OCI-M2 (cell line): ENCODE measurements around the gene SLC27A6.
"Not testable (repeated sequence)": the region's sequence is repeated elsewhere in the genome, so short reads cannot be mapped to it uniquely, and the experiment has no call there.

Source experiments
- DNase-seq: peaks from one replicate; lab custom pipeline; 2025; ENCODE audit not compliant: unreplicated experiment; lab: John Stamatoyannopoulos, UW

Gene SLC27A6, protein sequence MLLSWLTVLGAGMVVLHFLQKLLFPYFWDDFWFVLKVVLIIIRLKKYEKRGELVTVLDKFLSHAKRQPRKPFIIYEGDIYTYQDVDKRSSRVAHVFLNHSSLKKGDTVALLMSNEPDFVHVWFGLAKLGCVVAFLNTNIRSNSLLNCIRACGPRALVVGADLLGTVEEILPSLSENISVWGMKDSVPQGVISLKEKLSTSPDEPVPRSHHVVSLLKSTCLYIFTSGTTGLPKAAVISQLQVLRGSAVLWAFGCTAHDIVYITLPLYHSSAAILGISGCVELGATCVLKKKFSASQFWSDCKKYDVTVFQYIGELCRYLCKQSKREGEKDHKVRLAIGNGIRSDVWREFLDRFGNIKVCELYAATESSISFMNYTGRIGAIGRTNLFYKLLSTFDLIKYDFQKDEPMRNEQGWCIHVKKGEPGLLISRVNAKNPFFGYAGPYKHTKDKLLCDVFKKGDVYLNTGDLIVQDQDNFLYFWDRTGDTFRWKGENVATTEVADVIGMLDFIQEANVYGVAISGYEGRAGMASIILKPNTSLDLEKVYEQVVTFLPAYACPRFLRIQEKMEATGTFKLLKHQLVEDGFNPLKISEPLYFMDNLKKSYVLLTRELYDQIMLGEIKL

DNA sequence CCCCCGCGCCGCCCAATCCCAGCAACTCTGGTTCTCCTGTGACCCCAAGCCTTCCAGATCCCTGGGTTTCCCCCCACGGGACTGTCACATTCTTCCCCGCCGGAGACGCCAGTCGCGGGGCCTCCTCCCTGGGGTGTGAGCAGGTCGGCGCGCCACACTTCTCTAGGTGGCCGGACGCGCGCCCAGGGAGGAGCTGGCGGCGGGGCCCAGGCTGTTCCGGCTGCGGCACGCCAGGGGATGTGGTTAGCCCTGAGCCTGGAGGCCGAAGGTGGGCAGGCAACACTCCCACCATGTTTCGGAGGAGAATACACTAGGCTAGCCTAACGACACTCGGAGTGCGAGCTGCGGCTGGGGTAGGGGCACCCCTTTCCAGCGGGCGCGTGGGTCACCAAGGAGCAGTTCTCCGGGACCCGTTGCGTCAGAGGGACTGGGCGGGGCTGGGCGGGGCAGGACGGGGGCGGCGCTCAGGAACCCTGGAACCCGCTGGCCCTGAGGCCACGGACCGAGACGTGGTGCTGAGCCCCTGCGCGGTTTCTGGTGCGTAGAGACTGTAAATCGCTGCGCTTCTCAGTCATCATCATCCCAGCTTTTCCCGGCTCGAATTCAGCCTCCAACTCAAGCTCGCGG, at the start of gene SLC27A6:
SLC27A6 (plus strand) TSS at position 478 of the 627 bp plus-strand sequence. CDS start 650 bp downstream, outside the sequence.
- DNase-seq = no peak

DNA sequence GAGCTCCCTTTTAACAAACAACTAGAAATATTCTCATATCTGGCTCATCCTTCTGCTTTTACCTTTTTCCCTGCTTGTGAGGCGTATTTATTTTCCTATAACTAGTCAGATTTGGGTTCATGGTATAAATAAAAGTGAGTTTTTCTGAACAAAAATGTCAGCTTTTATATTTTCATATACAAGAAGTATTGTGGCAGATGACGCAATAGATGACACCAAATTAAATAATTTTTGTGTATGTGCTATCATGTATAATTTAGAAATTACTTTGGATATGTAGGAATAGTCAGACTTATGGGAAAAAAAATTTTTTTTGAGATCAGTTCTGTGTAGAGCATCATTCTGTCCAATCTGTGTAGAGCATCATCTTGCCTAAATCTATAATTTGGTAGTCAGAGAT, 45.7 kb upstream of the SLC27A6 start:
- no peak for DNase-seq

DNA sequence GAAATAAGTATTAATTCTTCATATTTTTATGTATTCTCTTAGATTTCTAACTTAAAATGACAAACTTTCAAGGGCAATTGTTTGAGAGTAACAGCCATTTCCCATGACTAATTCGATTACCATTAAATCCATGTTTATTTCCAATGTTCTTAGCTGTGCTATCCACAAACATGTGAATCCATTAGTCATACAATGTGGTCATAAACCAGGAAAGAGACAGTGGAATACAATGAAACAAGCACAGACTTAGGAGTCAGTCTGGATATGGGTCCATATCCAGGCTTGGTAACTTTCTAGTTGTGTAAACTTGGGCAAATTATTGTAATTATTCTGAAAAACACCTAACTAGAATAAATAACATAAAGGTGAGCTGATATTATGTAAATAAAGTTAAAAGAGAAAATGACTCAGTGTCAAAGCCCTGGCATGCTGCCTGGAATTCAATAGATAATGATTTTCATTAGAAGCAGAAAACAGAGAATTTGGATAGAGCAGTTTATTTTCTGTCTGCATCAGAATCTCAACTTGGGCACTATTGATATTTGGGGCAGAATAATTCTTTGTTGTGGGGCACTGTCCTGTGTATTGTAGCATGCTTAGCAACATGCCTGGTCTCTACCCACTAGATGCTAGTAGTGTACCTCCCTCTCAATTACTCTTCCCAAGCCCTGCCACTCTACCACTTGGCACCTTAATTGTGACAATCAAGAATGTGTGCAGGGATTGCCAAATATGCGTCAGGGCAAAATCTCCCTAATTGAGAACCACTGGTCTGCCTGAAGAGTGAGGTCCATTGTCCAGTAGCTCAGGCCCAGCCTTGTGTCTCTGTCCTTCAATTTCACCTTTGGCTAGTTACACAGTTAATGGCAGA, 44.7 kb upstream of the SLC27A6 start:
- DNase-seq = no peak

DNA sequence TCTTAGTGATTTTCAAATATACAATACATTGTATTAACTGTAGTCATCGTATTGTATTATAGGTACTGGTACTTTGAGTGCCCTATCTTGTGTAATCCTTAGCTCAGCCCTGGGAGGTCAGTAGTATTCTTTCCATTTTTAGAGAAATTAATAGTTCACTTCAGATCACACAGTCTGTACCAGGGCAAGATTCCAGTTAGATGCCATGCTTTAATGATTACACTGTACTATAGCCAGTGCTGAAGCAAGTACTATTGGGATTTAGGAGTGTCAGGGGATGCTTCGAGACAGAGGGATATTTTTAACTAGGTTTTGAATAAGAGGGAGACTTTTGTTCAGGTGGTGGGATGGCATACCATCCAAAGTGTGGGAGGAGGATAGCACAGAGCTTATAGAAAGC, 41.0 kb upstream of the SLC27A6 start:
- DNase-seq = no peak

DNA sequence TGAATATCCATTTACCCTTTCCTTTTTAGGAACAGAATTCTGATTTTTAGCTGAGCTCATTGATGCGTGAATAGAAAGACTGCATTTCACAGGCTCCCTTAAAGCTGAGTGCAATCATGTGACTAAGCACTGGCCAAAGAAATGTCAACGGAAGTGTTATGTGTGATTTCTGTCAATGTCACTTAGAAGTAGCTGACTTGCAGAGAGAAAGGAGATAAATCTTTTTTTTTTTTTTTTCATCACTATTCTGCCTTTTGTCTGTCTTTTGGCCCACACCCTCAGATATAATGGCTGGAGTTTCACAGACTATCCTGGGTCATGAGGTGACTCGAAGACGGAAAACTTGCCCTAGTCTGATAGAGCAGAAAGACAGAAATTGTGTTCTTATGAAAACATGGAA, 39.3 kb upstream of the SLC27A6 start:
- no peak for DNase-seq

DNA sequence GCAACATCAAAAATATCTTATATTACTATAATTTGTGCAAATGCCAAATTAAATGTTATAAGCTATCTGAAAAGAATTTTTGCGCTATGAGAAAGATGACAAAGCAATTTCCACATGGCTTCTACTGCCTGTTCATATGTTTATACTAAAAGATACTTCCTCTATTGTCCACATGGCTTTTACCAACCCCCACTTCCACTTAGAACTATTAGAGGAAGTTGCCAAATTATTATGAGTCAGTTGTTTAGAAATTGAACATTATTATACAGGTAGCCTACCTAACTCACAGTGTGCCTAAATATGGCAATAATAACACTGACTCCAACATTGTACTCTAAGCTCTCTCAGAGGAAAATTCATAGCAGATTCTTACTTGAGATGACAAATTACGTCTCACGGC, 37.6 kb upstream of the SLC27A6 start:
- peak; percentile 30 for DNase-seq

DNA sequence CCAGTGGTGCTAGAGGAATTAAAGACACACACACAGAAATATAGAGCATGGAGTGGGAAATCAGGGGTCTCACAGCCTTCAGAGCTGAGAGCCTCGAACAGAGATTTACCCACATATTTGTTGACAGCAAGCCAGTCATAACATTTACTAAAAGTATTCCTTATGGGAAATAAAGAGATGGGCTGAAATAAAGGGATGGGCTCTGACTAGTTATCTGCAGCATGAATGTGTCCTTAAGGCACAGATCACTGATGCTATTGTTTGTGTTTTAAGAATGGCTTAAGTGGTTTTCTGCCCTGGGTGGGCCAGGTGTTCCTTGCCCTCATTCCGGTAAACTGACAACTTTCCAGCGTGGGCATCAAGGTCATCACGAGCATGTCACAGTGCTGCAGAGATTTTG, 33.1 kb upstream of the SLC27A6 start:
- not testable (repeated sequence) for DNase-seq

DNA sequence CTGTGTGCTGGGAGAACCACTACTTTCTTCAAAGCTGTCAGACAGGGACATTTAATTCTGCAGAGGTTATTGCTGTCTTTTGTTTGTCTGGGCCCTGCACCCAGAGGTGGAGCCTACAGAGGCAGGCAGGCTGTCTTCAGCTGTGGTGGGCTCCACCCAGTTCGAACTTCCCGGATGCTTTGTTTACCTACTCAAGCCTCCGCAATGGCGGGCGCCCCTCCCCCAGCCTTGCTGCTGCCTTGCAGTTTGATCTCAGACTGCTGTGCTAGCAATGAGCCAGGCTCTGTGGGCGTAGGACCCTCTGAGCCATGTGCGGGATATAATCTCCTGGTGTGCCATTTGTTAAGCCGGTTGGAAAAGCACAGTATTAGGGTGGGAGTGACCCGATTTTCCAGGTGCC, 22.2 kb upstream of the SLC27A6 start:
- not testable (repeated sequence) for DNase-seq

DNA sequence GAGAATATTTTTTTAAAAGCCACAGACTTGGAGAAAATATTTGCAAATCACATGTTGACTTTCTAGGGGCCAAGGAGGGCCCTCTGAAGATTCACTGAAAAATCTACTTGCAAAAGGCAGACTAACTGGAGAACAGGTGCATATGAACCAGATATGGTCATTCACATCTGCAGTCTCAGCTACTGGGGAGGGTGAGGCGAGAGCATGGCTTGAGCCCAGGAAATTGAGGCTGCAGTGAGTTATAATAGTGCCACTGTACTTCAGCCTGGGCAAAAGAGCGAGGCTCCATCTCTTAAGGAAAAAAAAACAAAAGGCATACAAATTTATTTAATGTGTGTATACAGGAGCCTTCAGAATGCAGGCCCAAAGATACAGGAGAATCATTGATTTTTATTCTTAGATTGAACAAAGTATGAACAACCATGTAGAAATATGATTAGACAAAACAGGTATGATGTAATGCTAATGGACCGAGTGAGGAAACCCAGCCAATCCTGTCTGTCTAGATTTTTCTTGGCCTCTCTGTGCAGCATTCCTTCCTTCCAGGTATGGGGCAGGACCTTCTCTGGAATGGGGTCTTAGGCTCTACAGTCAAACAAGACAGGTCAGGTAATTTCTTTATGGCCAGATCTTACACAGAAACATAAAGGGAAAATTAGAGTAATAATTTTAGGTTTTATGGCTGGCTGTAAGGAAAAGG, 15.3 kb upstream of the SLC27A6 start:
- no peak for DNase-seq

DNA sequence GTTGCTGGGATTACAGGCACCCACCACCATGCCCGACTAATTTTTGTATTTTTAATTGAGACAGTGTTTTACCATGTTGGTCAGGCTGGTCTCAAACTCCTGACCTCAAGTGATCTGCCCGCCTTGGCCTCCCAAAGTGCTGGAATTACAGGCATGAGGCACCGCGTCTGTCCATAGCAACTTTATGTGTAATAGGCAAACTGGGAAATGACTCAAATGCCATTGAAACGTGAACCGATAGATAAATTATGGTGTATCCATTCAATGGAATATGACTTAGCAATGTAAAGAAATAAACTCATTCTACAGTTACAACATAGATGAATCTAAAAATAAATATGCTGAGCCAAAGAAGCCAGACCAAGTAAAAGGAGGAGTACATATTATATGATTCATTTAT, 14.0 kb upstream of the SLC27A6 start:
- not testable (repeated sequence) for DNase-seq

DNA sequence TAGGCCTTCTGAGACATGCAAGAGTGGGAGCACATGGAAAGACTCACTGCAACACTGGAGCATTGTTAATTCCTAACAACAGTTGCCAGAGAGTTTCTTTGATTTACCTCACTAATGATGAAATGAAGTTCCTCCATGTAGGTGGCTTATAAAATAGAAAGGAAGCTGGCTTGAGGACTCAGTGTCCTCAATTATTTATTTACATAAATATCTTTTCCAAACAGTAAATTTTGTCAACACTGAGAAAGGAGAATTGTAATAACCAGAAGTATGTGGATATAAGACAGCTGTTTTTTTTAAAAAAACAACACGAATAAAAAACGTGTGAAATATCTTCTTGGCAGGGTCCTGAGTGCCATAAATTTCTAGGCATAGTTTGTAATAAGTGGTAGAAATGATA, 9.1 kb upstream of the SLC27A6 start:
- no peak for DNase-seq

DNA sequence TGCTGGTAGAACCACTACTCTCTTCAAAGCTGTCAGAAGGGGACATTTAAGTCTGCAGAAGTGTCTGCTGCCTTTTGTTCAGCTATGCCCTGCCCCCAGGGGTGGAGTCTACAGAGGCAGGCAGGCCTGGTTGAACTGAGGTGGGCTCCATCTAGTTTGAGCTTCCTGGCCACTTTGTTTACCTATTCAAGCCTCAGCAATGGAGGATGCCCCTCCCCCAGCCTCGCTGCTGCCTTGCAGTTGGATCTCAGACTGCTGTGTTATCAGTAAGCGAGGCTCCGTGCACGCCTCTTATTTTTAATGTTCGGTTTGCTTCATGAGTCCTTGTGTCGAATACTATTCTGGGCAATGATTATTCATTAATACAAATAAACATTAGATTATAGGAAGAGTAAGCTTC, 3.1 kb upstream of the SLC27A6 start:
- no peak for DNase-seq

DNA sequence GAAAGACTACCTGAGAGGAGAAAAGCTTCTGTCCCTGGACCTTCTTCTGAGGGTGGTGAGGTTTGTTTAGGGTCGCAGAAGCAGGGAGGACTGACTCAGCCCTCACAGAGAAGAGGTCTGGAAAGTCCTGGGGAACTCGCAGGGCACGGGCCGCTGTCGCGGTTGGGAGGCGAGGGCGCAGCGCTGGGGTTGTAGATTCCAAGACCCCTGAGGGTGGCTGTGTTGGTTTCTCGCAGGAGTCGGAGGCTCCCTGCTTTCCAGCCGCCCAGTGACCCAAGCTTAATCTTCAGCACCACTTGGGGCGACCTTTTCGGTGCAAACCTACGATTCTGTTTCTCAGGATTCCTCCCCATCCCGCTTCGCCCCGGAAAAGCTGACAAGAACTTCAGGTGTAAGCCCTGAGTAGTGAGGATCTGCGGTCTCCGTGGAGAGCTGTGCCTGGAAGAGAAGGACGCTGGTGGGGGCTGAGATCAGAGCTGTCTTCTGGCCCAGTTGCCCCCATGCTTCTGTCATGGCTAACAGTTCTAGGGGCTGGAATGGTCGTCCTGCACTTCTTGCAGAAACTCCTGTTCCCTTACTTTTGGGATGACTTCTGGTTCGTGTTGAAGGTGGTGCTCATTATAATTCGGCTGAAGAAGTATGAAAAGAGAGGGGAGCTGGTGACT, 482 bp downstream of the SLC27A6 start:
- no peak for DNase-seq

DNA sequence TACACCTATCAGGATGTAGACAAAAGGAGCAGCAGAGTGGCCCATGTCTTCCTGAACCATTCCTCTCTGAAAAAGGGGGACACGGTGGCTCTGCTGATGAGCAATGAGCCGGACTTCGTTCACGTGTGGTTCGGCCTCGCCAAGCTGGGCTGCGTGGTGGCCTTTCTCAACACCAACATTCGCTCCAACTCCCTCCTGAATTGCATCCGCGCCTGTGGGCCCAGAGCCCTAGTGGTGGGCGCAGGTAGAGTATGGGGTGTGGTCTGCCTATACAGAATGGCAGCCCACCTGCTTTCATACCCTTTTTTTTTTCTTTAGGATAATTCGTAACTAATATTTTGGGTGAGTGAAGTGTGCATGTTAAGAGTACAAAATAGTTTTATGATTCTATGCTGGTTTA, 1.1 kb downstream of the SLC27A6 start:
- DNase-seq = no peak

DNA sequence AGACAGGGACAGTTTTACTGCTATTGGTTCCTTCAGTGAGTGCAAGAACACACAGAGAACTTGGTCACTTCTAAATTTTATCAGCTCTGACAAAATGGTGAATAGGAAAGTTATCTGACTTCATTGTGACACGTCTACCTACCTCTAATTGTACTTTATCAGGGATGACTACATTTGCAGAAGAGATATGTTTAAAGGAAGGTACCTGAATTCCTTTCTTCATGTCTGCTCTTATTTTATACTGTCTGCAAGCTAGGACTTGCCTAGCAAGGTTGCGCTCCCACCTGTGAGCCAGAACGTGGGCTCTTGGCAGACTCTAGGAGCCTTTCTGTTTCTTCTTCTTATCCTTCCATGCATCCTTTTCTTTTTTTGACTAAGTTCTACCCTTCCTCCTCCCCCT, 1.6 kb downstream of the SLC27A6 start:
- no peak for DNase-seq

DNA sequence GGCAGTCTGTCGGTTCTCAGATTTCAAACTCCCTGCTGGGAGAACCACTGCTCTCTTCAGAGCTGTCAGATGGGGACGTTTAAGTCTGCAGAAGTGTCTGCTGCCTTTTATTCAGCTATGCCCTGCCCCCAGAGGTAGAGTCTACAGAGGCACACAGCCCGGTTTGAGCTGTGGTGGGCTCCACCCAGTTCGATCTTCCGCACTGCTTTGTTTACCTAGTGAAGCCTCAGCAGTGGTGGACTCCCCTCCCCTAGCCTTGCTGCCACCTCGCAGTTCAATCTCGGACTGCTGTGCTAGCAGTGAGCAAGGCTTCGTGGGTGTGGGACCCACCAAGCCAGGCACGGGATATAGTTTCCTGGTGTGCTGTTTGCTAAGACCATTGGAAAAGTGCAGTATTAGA, 8.0 kb downstream of the SLC27A6 start:
- DNase-seq = no peak

DNA sequence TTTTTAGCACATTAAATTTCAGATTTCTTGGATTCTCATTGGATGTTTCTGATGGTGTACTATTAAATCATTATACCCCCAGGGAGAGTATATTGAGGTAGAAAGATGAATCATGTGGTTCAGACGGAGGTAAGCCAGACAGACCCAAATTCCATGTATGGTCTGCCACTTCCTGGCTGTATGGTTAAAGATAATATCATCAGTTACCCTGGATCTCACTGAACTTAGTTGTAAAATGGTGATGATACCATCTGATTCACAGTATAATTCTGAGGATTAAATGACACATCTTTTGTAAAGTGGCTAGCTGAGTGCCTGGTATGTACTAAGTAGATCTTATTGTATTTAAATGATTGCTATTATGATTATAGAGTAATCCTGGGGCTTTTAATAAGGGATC, 9.3 kb downstream of the SLC27A6 start:
- no peak for DNase-seq

DNA sequence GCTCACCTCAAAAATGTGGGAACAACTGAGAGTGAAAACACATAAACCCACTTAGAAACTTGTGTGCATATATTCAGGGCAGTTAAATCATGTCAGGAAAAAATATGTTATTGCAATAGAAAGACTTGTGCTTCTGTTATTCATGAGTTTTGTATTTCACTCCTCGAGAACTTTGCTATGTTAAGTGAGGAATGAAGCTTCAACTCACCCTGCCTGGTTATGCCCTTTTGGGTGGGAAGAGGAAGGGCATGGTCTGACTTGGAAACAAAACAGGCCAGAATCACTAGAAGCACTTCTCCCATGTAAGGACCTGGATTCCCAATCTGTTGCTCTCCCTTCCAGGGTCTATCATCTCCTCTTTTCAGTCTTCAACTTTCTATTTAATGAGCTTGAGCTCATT, 14.5 kb downstream of the SLC27A6 start:
- DNase-seq = no peak

DNA sequence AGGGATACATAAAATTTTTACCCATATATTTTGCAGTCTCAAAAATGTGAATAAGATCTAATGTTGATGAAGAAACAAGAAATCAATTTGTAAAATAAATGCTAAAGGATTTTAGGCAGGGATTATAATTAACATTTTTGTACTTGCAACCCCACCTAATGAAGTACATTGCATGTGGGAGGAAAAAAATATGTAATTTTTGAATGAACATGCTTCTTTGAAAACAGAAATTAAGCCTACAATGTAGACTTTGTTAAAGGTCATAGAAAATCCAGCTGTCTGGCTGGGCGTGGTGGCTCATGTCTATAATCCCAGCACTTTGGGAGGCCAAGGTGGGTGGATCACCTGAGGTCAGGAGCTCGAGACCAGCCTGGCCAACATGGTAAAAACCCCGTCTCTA, 15.6 kb downstream of the SLC27A6 start:
- no peak for DNase-seq

DNA sequence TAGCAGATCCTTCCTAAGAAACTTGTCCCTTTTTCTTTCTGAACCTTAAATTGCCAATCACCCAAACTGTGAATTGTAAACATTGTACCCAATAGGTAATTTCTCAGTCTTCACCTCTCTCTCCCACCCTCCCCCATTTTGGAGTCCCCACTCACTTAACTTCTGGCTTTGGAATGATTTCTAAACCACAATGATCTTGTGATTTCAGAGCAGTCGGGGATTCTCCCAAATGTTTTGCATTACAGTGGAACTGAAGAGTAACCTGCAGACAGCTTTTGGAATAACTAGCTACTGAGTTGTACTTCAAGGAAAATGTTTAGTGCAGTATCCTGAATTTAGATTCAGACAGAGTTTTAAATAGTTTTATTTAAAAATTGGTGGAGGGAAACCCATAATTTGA, 19.2 kb downstream of the SLC27A6 start:
- DNase-seq = no peak
